Stimulated activated CD4-positive, alpha-beta T cell treated with anti-CD3 and anti-CD28 coated beads, Interleukin-4, amount 100 ng/mL, for 1 hour (primary cell): ENCODE data around the gene AGAP9.
"Not testable (repeated sequence)": the region's sequence is repeated elsewhere in the genome, so short reads cannot be mapped to it uniquely, and the experiment has no call there.

Experiments
- DNase-seq: peaks from one replicate; pipeline ENCODE4 v3.0.0-alpha.2; 2020

Gene AGAP9

DNA sequence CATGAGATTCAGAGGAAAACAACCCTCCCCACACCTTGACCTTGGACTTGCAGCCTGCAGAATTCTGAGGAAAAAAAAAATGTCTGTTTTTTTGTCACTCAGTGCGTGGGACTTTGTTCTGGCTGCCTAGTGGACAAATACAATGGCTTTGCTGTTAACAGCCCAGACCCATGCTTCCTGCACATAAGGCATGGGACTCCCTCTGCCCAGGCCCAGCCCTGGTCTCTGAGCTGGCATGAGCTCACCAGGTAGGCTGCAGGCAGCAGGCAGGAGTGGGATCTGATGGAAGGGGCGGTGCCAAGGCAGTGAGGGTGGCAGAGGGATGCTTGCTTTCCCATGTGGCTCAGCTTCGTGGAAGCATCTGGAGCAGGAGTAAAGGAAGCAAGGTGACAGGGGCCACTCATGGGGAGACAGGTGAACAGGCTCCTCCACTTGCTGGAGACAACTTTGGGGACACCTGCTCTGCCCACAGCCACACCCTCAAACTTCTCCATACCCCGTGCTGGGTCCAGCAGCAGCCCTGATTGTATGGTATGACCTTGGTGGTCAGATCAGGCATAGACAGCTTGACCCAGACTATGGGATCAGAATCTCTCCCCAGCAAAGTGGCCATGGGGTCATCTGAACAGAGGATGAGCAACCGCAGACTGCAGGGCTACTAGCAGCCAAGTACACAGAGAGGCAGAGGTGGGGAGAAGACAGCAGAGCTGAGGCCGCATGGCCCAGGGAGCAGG, 66.5 kb downstream of the AGAP9 start:
- no peak for DNase-seq

- no peak for DNase-seq
Measured at GRCh38 chr10:47456079-47456785, 67.2 kb downstream of the AGAP9 start.

DNA sequence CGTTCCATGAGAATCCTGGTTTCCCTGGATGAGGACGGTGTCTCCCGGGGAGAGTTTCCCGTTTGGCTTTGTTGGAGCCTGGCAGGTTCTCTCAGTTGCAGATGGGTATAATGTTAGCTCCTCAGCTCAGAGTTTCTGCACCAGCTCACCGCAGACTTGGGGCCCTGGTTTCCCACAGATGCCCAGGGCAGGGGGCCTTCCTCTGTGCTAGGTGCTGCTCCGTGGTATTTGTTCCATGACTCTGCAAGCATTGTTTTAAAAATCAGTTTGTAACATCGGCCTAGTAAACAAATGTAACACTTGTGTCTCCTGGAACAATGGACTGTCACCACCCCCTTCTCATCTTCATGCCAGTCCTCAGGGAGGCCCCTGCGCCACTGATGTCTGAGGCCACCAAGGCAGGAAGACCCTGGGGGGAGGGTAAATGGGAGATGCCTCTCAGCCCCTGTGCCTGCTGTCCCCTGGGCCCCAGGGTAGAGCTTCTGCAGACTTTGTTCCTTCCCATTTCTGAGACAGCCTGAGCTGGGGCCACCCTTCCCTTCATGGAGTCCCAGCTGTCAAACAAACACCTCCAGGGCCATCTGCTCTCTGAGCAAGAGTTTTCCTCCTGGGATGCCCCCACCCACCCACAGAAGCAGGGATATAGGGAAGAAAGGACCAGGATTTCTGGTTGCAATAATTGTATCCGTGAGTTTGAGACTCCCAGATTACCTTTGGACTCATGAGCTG, 67.9 kb downstream of the AGAP9 start:
- DNase-seq: not testable (repeated sequence)

GRCh38 chr10:47454780-47455058, 68.7 kb downstream of the AGAP9 start:
- no peak for DNase-seq

DNA sequence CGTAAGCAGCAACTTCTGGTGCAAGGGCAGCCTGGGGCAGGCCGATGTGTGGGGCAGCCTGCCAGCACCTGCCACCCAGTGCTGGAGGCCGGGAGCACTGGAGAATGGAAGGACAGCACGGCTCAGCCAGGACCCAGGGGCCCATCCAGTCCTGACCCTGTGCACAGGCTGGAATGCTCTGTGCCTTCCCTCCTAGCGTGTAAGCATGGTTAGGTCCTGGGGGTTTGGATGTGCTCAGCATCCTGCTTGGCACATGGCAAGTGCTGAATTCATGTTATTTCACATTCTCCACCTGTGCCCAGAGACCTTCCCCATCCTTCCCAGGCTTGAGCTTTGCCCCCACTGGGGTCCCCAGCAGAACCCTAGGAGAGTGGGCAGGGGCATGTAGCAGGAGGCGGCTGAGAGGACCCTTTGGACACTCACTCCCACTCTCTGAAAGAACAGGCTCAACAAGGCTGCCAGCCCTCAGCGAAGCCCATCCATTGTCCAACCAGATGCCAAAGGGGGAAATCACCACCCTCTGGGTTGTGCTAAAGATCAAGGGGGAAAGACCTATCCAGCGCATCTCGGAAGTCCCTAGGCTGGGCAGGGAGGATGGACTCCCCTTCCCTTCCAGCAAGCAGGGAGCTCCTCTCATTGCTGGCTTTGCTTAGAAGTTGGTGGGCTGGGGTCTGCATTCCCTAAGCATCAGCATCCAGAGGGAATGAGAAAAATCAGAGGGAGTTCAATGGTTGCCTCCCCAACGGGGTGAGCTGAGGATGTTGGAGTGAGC, 69.2 kb downstream of the AGAP9 start:
- DNase-seq: no peak

GRCh38 chr10:47453141-47454007, 70.1 kb downstream of the AGAP9 start:
- DNase-seq: no peak

- DNase-seq: no peak
Measured at GRCh38 chr10:47452495-47453140, 70.8 kb downstream of the AGAP9 start.

DNA sequence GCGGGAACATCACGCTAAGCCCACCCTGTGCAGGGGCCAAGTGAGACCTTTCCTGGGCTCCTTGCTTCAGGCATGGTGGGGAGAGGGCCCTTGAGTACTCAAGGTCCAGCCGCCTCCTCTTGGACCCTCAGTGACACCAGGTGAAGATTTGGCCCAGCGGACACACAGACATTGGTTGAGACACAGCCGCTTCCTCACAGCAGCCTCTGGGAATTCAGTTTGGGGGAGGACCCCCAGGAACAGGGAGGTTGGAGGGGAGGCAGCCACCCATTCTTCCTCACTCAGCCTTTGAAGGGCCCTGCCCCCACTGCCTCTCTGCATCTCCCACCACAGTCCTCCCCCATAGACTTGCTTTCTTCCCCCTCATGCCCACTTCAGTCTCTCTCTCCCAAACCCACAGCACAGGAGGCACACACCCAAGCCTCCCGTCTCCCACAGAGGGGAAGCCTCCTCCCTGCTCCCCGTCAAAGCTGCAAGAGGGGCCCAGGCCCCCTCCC, 71.4 kb downstream of the AGAP9 start:
- no peak for DNase-seq
